SKM-1 treated with dmso at 0.1 percent for 144 hours (cell line): ENCODE measurements around the gene FGFR3.
"Not testable (repeated sequence)": the region's sequence is repeated elsewhere in the genome, so short reads cannot be mapped to it uniquely, and the experiment has no call there.

Source experiments
- DNase-seq: peaks from one replicate; lab custom pipeline; 2025; ENCODE audit not compliant: unreplicated experiment; lab: John Stamatoyannopoulos, UW

FGFR3 gene

DNA sequence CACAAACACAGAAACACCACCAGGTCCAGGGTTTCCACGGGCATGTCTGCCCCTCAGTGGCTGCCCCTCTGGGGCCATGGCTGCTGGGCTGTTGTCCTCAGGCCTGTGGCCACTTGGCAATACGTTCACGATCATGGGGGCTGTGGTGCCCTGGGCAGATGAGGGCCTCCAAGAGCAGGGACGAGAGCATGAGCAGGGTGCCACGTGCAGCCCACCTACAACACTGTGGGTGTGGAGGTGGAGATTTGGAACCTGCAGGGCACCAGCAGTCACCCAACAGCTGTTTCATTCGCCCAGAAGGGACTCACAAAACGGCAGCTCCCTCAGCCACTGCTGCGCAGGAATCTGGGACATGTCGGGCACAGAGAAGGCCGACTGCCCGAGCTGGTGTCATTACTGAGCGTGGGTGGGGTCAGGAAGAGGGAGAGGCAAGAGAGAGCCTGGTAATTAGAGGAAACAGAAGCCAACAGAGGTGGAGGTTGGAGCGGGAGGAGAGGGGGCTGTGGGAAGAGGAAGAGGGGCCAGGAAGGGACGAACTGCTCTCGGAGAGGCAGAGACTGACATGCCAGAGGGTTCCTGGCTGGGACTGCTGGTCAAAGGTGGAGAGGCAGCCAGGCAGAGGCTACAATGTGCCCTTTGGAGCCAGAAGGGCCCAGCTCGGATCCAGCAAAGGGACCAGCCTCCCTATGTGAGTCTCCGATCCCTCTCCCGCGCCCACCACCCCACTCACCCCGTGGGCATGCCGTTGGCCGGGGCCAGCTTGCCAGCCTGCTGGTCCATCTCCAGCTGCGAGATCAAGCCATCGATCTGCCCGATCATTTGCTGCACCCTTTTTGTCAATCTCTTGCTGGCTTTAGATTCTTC is 23.1 kb downstream of the FGFR3 start:
- no peak for DNase-seq

DNA sequence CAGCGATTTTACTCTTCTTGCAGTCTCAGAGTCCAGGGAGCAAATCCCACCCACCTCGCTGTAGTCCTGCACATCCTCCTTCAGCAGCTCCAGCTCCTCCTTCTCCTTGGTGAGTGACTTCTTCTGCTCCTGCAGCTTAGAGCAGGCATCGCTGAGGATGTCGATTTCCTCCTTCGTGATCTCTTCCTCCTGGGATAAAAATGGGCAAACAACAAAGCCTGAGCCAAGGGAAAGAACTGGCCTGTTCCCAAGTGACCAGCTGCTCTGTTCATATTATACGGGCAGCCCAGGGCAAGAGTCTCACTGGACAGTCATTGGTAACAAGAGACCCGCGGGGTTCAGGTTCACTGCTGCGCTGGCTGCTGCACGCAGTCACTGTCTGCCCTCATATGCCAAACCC is 26.2 kb downstream of the FGFR3 start:
- no peak for DNase-seq

DNA sequence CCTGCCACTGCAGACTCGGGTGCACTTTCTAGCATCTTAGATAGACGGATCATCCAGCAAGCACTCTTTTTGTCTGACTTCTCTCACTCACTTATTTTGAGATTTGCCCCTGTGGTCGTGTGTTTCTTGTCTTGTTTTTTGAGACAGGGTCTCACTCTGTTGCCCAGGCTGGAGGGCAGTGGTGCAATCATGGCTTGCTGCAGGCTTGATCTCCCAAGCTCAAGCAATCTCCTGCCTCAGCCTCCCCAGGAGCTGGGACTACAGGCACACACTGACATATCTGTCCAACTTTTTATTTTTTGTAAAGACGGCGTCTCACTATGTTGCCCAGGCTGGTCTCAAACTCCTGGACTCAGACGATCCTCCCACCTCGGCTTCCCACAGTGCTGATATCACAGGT is 26.7 kb downstream of the FGFR3 start:
- DNase-seq, result no peak

DNA sequence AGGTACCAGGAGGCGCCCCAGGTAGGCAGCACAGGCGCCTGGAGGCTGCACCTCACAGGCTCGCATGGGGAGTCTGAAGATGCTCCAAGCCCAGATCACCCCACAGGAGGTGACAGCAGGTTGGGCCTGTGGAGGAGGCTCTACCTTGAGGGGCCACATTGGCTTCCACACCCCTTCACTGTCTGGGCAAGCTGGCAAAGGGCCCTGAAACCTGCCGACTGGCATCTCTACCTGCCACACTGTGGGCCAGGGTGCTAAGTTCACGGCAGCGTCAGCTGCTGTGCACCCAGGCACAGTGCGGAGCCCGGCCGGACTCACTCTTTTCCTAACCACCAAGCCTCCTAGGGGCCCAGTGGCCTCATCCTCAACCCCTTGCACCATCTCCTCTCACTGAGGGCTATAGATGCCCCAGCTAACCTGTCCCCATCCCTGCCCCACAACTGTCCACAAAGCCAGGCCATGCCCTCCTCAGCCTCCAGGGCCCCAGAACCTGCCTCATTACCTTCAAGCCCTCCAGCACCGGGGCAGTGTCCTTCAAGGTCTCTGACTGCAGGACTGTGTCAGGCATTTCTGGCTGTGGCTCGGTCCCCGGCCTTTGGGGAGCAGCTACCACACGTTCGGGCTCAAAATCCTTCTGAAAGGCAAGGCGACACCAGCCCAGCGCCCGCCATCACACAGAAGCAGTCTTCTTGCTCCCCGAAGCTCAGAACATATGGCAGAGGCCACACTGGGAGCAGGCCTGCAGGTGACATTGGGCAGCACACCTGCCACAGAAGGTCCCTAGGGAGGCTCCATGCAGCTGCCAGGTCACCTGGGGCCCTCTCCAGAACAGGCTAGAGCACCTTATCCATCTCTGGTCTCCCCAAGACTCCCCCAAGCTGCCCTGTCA is 28.8 kb downstream of the FGFR3 start:
- no peak for DNase-seq

DNA sequence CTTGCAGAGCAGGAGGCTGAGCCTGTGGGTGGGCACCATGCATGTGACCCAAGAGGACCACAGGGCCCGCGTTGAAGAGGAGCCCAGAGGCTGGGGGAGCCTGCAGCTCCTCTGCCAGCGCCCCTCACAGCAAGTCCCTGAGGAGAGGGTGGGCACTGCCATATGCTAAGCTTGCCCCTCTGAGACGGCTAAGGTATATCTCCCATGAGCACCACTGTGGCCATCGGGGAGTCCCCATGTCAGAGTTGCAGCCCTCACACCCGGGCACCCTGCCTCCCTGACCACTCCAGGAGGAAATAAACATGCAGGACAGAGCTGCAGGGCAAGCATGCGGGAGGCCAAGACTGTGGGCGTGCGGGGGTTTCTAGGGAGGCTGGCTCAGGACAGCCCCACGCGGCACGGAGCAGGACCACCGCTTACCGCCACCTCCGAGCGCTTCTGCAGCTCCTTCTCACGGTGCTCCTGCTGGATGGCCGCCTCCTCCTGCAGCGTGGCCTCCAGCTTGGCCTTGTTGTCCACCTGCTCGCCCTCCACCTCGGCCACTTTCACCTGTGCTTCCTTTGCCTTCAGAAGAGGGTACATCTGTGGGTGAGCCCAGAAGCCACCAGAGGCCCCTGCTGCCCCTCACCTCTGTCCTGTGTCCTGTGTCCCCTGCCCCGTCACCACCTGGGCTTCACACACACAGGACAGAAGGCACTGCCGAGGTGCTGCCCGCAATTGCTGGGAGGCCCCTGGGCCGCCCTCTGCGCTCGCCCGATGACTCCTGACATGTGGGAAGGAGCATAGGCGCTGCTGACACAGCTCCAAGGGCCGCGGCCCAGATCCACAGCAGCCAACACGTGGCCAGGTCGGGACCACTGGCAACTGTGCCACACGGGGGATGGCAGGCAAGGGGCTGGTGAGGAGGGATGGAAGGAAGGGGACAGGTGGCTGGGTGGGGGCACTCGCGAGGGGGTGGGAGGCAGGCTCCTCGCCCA is 29.8 kb downstream of the FGFR3 start:
- no peak for DNase-seq

DNA sequence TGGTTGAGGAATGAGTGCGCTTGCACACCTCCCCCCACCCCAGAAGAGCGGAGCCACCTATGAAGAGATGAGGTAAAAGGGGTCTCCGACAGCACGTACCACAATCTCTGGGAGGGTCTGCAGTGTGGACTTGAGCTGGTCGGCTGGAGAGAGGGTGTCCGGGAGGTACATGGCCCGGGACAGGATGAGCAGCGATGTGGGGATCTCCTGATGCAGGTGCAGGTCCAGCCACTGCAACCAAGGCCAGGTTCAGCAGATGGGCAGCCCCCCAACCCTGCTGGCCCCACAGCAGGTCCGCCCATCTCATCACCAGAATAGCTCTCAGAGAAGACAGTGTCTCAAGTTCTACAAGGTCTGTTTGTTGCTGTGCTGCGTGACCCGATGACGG is 30.4 kb downstream of the FGFR3 start:
- DNase-seq, result no peak

DNA sequence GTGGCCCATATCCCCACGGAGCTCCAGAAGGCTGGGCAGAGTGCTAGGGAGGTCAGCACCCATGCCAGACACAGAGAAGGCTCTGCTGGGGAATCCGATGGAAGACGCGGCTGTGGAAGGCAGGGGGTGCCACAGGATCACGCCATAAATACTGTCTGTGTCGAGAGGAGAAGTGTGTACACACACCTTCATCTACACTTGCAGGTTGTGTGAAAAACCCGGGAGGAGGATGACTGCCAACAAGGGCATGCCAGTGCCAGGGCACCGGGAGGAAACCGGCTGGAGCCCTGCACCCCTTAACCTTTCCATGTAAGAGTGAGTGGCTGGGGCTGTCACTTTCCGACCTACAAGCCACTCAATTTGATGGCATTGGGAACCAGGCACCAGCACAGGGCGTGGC is 31.7 kb downstream of the FGFR3 start:
- DNase-seq, result no peak

DNA sequence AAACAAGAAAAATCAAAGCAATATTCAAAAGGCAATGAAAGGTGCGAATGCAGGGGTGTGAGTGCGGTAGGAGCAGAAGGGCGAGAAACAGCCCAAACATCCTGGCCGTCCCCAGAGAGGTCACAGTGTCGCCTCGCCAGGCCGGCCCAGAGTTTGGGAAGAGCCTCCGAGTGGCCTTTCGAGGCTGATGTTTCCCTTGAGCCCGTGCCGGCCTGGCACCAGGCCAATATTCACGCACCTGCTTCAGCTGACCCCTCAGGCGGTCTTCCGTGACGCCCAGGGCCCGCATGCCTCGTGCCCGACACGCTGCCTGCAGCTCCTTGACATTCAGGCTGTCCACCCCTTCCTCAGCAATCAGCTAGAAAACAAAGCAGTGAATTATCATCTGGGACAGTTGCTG is 32.2 kb downstream of the FGFR3 start:
- no peak for DNase-seq

DNA sequence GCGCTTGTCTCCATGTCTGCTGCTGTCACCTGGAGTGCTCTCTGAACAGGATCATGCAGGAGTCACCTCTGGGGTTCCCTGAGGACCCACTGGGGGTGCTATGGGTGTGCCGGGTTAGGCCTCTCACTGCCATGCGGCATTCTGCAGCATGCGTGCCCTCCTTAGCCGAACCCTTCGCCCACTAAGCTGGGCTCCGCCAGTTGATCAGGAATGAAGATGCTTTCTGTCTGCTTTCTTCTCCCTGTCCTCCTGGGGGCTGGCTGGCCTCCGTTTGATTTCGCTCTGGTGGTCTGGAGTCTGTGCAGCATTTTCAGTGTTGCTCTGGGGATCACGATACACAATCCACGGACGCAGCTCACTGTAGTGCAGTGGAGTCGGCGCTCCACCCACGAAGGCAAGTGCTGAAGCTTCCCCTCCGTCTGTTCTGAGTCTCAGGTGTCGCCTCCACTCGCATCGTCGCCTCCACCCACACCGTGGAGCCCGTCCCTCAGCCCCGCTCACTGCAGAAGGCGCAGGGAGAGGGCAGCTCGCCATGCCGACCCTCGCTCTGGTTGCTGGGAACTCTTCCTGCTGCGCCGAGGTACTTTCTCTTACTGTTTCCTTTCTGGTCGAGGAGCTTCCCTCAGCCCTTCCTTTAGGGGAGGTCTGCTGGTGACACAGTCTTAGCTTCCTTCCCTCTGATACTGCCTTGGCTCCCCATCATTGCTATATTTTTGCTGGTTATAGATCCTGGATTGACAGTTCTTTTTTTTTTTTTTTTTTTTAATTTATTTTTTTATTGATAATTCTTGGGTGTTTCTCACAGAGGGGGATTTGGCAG is 33.6 kb downstream of the FGFR3 start:
- no peak for DNase-seq

DNA sequence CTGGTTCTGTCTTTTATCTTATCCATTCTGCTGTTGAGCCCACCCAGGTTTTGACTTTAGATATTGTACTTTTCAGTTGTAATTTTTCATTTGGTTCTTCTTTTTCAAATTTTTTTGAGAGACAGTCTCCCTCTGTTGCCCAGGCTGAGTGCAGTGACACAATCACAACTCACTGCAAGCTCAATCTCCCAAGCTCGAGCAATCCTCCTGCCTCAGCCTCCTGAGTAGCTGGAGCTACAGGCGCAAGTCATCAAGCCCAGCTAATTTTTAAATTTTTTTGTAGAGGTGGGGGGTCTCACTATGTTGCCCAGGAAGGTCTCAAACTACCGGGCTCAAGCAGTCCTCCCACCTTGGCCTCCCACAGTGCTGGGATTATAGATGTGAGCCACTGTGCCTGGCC is 37.1 kb downstream of the FGFR3 start:
- DNase-seq, result no peak

DNA sequence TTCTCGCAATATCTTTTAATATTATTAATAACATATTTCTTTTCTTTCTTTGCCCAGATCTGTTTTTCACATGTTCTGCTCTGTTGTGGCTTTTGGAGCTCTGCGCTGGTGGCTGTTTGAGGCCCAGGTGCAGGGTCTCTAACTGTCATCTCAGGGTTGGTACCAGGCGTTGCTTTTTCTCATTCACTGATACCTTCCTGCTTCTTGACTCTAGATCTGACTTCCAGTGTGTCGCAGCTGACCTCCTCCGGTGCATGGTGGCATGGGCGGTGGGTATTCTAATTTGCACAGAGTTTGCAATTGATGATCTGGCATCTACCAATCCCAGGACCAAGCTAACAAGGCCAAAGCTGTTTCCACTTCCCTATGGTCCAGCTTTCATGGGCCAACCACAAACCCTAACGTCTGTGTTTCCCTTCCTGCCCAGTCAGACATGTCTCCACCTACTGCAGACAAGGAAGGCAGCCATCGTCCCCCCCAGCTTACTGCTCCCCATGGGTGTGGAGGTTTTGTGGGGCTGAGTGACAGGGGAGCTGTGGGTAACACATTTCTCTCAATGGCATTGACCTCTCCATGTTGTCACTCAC is 37.6 kb downstream of the FGFR3 start:
- no peak for DNase-seq

DNA sequence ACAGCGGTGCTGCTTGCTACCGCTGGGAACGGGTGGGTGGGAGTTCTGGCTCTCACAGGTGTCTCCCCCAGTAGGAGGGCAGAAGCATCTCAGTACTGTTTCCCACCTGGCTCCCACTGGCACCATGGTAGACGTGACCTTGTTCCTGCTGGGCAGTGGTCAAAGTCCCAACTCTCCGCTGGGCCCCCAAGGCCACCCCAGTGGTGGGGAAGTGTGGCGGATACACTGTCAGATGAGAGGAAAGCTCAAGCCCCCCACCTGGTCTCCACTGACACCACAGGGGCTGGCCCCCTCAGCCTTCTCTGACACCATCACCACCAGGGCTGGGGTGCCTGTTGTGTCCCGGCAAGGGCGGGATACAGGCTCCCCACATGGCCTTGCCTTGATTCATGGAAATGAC is 38.2 kb downstream of the FGFR3 start:
- DNase-seq, result no peak

DNA sequence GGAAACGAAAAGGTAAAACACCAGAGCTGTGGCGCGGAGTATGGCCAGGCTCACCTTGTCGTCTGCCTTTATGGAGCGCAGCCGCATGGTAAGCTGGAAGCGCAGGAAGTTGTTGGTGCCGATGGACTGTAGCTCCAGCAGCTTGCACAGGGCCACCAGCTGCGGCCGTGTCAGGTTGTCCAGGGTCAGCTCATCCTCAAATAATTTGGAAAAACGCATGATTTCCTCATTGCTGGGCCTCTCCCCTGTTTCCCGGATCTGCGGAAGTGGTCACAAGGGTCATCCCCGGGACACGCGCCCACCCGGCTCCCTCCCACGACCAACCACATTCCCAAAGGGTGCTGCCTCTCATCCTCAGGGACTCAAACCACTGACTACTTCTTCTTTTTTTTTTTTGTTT is 39.6 kb downstream of the FGFR3 start:
- DNase-seq, result no peak

DNA sequence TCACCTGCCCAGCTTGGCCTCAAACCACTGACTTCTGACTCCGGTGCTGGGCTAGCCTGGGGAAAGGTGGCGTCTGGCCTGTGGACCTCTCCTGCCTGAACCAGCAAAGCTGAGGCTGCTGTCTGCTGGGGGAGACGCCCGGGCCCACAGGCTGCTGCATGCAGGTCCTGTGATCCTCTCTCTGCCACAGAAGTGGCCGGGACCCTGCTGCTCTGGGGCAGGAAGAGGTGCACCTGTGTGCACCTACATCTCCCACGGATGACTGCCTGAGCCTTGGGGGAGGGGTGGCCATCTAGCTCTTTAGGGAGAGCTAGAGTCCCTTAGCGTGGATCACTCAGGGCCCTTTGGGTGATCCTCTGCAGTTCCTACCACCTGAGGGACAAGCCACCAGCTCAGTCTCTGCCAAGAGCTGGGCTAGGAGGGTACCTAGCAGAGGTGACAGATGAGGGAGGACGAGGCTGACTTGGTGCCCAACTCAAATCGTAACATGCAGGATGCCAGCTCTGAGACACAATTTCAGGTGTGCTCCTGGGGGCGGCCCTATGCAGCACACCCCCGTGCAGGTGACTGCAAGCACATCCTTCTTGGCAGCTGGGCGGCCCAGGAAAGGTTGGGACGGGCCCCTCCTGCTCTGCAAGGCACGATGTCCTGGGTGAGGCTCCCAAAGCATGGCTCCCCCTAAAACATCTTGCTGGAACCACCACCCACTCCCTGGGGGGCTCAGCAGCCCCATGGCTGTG is 40.4 kb downstream of the FGFR3 start:
- no peak for DNase-seq

DNA sequence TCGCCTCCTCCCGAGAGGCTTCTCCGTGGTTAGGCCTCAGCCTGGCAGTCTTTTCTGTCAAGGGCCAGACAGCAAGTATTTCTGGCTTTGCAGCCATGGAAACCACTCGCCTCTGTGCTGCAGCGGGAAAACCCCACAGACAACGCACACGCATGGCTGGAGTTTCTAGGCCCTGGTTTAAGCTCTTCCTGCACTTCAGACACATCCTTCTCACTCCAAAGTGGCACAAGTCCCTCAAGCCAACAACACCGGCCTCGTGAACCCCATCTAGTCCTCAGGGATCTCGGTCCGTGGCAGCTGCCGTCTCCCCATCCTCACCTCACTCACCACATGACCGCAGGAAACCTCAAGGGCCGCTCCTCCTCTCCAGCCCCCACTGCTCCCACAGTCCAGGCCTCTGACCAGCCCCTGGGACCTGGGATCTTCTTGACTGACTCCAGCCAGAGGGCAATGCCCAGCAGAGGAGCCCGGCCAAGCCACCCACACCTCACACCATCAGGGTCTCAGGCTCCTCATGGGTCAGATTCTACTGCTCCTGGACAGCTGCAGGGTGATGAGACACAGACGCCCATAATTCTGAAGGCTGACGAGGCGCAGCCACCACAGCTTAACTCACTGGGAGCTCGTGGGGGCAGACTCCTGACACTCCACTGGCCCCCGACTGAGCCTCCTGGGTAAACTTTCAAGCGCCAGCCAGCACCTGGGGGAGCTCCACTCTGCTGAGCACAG is 41.1 kb downstream of the FGFR3 start:
- DNase-seq, result no peak

DNA sequence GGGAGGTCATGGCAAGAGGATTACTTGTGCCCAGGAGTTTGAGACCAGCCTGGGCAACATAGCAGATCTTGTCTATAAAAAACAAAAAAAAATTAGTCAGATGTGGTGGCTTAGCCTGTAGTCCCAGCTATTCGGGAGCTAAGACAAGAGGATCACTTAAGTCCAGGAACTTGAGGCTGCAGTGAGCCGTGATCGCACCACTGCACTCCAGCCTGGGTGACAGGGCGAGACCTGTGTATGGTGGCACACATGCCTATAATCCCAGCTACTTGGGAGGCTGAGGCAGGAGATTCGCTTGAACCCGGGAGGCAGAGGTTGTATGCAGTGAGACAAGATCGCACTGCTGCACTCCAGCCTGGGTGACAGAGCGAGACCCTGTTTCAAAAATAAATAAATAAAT is 42.7 kb downstream of the FGFR3 start:
- not testable (repeated sequence) for DNase-seq

DNA sequence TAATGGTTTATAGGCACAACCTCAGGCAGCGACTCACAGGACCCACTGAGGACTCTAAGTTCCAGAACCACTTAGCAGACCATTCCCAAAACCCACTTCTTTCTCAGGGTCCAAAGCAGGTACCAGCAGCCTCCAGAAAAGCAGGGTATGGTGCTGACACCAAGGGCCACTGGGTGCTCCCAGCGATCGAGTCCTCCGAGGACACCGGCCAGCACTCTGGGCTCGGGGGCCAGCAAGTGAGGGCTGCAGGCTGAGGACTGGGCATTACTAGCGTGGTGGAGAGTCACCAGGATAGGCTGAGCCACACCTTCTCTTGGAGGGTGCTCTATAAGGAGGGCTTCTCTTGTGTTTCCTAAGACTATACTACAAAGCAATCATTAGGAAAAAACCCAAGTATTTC is 43.6 kb downstream of the FGFR3 start:
- DNase-seq, result no peak

DNA sequence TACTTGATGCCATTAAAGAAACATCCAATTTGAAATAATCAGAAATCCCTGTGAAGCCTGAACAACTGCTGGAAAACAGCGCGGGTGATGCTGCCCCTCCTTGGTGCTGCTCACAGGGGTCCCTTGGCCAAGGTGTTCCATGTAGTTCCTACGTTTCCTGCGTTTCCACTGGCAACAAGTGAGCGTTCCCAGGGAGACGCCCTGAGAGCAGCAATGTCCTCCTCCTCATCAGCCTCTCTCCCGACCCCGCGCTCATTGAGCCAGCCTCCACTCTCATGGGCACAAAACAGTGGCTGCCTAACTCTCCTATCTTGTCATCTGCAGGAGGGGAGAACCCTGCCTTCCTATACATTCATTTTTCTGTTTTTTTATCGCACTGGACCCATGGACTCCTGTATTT is 44.0 kb downstream of the FGFR3 start:
- DNase-seq, result no peak

DNA sequence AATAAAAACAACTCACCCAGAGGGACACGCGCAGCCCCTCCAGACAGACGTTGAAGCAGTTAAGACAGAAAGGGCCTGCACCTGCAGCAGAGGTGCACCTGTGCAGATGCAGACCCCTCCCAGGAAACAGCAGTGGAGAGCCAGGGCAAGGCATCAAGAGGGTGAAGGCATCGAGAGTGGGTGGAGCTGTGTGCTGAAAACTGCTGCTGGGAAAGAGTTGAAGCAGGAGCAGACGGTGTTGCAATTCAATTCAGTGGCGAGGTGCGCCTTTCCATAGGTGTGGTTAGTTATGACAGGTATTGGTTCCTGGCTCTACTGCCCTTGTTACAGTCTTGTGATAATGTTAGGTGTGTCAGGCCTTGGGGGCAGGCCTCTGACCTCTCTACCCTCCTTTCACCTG is 46.2 kb downstream of the FGFR3 start:
- DNase-seq, result no peak
